Measurements from ENCODE around the gene CYFIP1. TPM values are rescaled to one million over a fixed set of nuclear protein-coding genes. Genes with fewer than 3 reads are reported as not detected.

CYFIP1 gene
- total RNA-seq, 2 donors from 2014 or later, result 10.8 to 19.8 TPM

DNA sequence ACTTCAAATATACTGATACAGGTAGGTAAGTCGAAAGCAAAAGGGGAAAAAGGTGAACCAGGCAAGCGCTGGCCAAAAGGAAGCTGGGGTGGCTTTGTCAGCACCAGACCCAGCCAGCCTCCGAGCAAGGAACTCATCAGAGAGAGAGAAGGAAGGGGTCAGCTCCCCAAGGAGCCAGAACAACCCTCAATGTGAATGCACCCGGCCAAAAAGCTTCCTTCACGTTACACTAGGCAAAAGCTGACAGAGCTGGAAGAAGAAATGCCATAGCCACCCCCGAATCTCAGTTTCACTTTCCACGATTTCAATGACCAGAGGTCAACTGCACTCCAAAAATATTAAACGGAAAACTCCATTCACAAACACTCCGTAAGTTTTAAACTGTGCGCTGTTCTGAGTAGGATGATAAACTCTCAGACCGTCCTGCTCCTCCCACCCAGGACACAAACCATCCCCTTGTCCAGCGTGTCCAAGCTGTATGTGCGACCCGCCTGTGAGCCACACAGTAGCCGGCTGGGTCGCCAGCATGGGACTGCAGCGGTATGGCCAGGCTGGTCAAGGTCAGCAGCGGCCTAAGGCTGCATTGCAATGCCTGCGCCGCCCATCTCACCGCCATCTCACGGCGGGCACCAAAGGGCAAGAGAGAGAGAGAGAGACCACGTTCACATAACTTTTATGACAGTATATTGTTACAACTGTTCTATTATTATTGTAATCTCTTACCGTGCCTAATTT is 29.7 kb downstream of the CYFIP1 start:
- Mint-ChIP-seq H3K4me1 (ENCODE audit: low read depth in 2 of 2) (peaks cover 9 to 11% of the 10 kb centered on the region in 2 donors), H3K9me3 (no peaks in the 10 kb centered on the region), H3K36me3 (no peaks in the 10 kb centered on the region), H3K27ac (no peak overlapping the region), H3K4me3 (no peak overlapping the region), H3K27me3 (no peaks in the 10 kb centered on the region)
- ATAC-seq, result no peak
- DNase-seq (ENCODE audit: low spot score), result no peak

- peak overlapping the region; percentile 75 for H3K4me3 Mint-ChIP-seq
Observed at GRCh38 chr15:22949074-22949547, 31.1 kb downstream of the CYFIP1 start.

DNA sequence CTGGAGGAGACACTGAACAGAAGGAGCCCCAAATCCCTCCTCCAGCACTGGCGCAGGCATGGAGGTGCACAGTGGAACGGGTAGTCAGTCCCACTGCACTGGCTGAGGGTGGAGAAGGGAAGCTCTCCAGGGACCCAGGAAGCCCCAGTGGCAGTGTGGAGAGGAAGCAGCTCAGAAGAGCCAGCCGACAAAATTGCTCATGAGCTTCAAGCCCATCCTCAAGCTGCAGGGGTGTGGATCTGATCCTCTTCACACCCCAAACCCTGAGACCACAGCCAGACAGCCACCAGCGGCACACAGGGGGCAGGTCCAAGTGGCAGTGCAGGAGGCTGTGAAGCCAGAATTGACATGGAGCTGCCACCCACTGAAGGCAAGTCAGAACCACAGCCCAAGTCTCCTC is 32.1 kb downstream of the CYFIP1 start:
- Mint-ChIP-seq H3K4me3 (no peak overlapping the region), H3K9me3 (no peaks in the 10 kb centered on the region), H3K4me1 (ENCODE audit: low read depth in 2 of 2) (peaks cover 9 to 11% of the 10 kb centered on the region in 2 donors), H3K36me3 (no peaks in the 10 kb centered on the region), H3K27ac (no peak overlapping the region), H3K27me3 (no peaks in the 10 kb centered on the region)
- ATAC-seq, result no peak
- DNase-seq (ENCODE audit: low spot score), result peak; percentile 34

More at GRCh38 chr15:22949074-22949547, 31.1 kb downstream of the CYFIP1 start:
- peak; percentile 71 to 82 for ATAC-seq
- Mint-ChIP-seq H3K36me3 (no peaks in the 10 kb centered on the region), H3K27me3 (no peaks in the 10 kb centered on the region), H3K4me1 (ENCODE audit: low read depth in 2 of 2) (peaks cover 9 to 11% of the 10 kb centered on the region in 2 donors), H3K9me3 (no peaks in the 10 kb centered on the region), H3K27ac (peak overlapping the region in 1 of 2 donors; percentile 11)
- DNase-seq (ENCODE audit: low spot score), result peak; percentile 71

DNA sequence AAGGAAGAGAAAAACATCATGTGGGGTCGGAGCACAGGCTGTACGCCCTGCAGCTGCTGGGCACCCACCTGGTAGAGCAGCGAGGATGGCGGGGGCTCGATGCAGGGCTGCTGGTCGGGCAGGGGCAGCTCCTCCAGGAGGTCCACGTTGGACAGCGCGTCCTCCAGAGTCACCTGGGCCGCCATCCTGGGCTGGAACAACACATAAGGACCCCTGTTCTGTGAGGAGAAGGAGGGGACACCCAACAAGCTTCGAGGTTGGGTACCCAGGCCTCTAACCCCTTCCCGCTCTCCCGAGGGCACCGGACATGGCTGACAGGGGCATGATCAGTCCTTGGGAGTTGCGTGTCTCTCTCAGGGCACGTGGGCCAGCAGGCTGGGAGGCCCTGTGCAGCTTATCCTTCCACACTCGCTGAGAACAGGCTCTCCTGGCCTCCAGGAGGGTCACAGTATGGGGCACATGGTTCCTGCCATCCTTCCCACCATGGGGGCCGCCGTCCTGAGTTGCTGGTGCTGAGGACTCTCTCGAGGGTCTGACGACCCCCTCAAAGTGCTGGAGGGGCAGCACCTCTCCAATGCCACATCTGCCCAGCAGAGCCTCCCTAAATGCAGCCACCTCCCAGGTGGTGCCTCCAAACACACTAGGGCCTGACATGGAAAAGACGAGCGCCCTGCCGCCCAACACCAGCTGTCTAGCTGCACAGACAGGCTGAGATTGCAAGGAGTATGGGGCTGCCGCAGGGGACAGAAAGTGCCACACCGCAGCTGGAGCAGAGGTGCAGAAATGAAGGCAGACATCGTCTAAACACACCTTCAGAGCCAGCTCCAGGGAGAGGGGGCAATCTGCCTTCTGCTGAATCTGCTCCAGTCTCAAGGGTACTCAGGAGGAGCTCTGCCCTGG is 32.8 kb downstream of the CYFIP1 start:
- no peak overlapping the region for H3K4me3 Mint-ChIP-seq
- no peaks in the 10 kb centered on the region for H3K27me3 Mint-ChIP-seq
- H3K36me3 Mint-ChIP-seq, result no peaks in the 10 kb centered on the region
- H3K27ac Mint-ChIP-seq, result no peak overlapping the region
- no peak for ATAC-seq
- H3K9me3 Mint-ChIP-seq, result no peaks in the 10 kb centered on the region
- H3K4me1 Mint-ChIP-seq (ENCODE audit: low read depth in 2 of 2), result peaks cover 9 to 11% of the 10 kb centered on the region in 2 donors
- DNase-seq (ENCODE audit: low spot score), result peak; percentile 54

DNA sequence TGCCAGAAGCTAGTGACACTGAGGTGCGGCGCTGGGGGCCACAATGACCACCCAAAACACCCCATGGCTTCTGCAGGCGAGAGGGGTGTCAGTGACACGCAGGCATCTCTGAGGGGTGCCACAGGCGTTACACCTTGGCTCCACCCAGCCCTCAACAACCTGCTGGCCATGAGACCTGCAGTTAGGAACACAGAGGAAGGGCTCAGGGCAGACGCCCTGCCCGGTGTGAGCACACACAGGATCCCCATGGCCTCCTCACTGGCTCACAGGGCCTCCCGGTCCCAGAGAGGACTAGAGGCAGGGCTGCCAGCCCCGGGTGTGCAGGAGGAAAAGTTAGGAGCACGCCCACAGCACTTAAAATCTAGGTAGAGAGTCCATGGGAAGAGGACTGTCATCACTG is 35.1 kb downstream of the CYFIP1 start:
- Mint-ChIP-seq H3K27ac (no peak overlapping the region), H3K36me3 (no peaks in the 10 kb centered on the region), H3K27me3 (no peaks in the 10 kb centered on the region), H3K4me3 (no peak overlapping the region), H3K4me1 (ENCODE audit: low read depth in 2 of 2) (peaks cover 9 to 11% of the 10 kb centered on the region in 2 donors), H3K9me3 (no peaks in the 10 kb centered on the region)
- DNase-seq (ENCODE audit: low spot score), result peak; percentile 26
- ATAC-seq, result peak in 1 of 2 donors; percentile 14

GRCh38 chr15:22944651-22945050 is 35.5 kb downstream of the CYFIP1 start:
- Mint-ChIP-seq H3K27me3 (no peaks in the 10 kb centered on the region), H3K4me1 (ENCODE audit: low read depth in 2 of 2) (peaks cover 9 to 11% of the 10 kb centered on the region in 2 donors), H3K4me3 (no peak overlapping the region), H3K27ac (no peak overlapping the region), H3K36me3 (no peaks in the 10 kb centered on the region), H3K9me3 (no peaks in the 10 kb centered on the region)
- ATAC-seq (no peak), DNase-seq (ENCODE audit: low spot score) (peak; percentile 42)

DNA sequence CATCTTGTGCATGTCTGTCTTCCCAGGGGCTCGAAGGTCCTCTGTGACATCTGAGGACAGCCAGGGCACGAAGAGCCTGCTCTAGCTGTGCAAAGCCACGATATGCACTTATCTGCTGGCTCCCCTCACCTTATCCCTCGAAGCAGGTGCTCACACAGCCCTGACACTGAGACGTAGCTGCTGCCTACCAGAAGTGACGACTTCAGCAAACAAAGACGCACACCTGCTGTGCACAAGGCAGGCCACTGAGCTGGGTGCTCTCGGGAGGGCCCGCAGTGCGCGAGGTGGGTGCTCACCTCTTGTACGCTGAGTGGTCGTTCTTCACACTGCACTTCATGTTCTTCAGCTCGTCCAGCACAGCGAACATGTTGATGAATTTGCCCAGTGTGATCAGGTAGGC is 37.3 kb downstream of the CYFIP1 start:
- H3K36me3 Mint-ChIP-seq, result no peaks in the 10 kb centered on the region
- H3K9me3 Mint-ChIP-seq, result no peaks in the 10 kb centered on the region
- no peaks in the 10 kb centered on the region for H3K27me3 Mint-ChIP-seq
- ATAC-seq, result no peak
- no peaks in the 10 kb centered on the region for H3K4me1 Mint-ChIP-seq (ENCODE audit: low read depth in 2 of 2)
- no peak for DNase-seq (ENCODE audit: low spot score)
- H3K27ac Mint-ChIP-seq, result no peak overlapping the region
- H3K4me3 Mint-ChIP-seq, result no peak overlapping the region

DNA sequence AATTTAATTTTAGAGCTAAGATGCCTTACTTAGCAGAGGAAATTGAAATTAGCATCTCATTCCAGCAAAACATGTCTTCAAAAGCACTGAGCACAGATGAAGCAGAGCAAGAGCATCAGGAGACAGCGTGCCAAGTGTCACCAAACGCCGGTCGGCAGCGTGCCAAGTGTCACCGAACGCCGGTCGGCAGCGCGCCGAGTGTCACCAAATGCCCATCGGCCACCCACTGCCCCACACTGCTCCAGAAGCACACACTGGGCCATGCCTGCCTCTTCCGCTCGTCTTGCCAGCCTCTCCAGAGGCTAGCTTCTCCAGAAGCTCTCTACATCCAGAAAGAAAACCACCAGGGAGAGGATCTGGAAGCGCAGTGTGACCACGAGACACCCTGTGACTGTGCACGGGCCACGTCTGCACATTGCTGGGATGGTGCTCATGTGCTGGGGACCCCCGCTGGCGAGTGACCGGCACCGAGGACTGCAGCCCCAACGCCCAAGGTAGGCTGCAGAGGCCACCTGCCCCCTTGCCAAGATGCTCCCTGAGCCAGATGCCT is 37.8 kb downstream of the CYFIP1 start:
- Mint-ChIP-seq H3K36me3 (no peaks in the 10 kb centered on the region), H3K4me3 (no peak overlapping the region)

DNA sequence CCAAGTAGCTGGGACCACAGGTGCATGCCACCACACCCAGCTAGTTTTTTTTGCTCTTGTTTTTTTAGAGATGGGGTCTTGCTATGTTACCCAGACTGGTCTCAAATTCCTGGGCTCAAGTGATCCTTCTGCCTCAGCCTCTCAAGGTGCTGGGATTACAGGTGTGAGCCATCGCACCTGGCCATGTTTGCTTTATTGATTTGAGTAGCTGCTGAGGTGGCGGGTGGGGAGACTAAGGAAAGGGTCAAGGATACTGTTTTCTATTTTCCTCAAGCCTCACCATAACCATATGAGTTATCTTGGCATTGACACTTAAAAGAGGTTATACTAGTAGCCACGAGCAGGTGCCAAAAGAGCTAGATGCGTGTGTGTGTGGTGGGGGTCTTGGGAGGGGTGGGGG is 39.0 kb downstream of the CYFIP1 start:
- Mint-ChIP-seq H3K4me1 (ENCODE audit: low read depth in 2 of 2) (no peaks in the 10 kb centered on the region), H3K36me3 (no peaks in the 10 kb centered on the region), H3K27ac (no peak overlapping the region), H3K4me3 (no peak overlapping the region), H3K27me3 (no peaks in the 10 kb centered on the region), H3K9me3 (no peaks in the 10 kb centered on the region)
- DNase-seq (ENCODE audit: low spot score) (peak; percentile 34), ATAC-seq (no peak)

More for the DNA sequence above, 37.8 kb downstream of the CYFIP1 start:
- no peak overlapping the region for H3K27ac Mint-ChIP-seq
- ATAC-seq, result no peak
- no peaks in the 10 kb centered on the region for H3K27me3 Mint-ChIP-seq
- H3K9me3 Mint-ChIP-seq, result no peaks in the 10 kb centered on the region
- no peaks in the 10 kb centered on the region for H3K4me1 Mint-ChIP-seq (ENCODE audit: low read depth in 2 of 2)
- peak; percentile 49 for DNase-seq (ENCODE audit: low spot score)

GRCh38 chr15:22939652-22940061 is 40.5 kb downstream of the CYFIP1 start:
- H3K4me3 Mint-ChIP-seq, result no peak overlapping the region
- H3K4me1 Mint-ChIP-seq (ENCODE audit: low read depth in 2 of 2), result no peaks in the 10 kb centered on the region
- ATAC-seq (peak in 1 of 2 donors; percentile 40), DNase-seq (ENCODE audit: low spot score) (peak; percentile 47)
- no peaks in the 10 kb centered on the region for H3K9me3 Mint-ChIP-seq
- H3K27me3 Mint-ChIP-seq, result no peaks in the 10 kb centered on the region
- no peaks in the 10 kb centered on the region for H3K36me3 Mint-ChIP-seq
- H3K27ac Mint-ChIP-seq, result no peak overlapping the region

DNA sequence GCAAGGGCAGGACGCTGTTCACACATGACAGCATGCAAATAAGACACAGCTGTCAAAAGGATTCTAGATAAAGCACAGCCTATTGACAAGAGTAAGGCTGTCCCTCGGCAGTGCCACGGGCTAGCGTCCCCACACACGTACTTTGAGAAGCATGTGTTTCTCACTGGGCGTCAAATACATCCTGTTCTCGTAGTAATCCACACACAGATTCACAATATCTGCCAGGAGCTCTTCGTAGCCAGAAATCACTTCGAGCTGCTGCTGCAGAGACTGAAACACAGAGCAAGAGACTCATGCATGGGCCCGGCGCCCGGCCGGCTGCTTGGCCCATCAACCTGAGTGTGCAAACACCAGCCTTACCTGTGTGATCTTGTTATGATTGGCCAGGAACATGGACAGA is 41.1 kb downstream of the CYFIP1 start:
- Mint-ChIP-seq H3K4me1 (ENCODE audit: low read depth in 2 of 2) (no peaks in the 10 kb centered on the region), H3K27ac (no peak overlapping the region), H3K36me3 (no peaks in the 10 kb centered on the region), H3K27me3 (no peaks in the 10 kb centered on the region), H3K4me3 (no peak overlapping the region), H3K9me3 (no peaks in the 10 kb centered on the region)
- ATAC-seq, result no peak
- DNase-seq (ENCODE audit: low spot score), result no peak

GRCh38 chr15:22936577-22937472 is 43.3 kb downstream of the CYFIP1 start:
- no peaks in the 10 kb centered on the region for H3K27me3 Mint-ChIP-seq
- H3K9me3 Mint-ChIP-seq, result no peaks in the 10 kb centered on the region
- no peak overlapping the region for H3K4me3 Mint-ChIP-seq
- H3K36me3 Mint-ChIP-seq, result no peaks in the 10 kb centered on the region
- ATAC-seq (no peak), DNase-seq (ENCODE audit: low spot score) (peak; percentile 44)
- H3K27ac Mint-ChIP-seq, result no peak overlapping the region
- no peaks in the 10 kb centered on the region for H3K4me1 Mint-ChIP-seq (ENCODE audit: low read depth in 2 of 2)

- H3K27me3 Mint-ChIP-seq, result no peaks in the 10 kb centered on the region
- DNase-seq (ENCODE audit: low spot score) (no peak), ATAC-seq (no peak)
- no peaks in the 10 kb centered on the region for H3K36me3 Mint-ChIP-seq
- no peaks in the 10 kb centered on the region for H3K9me3 Mint-ChIP-seq
- no peak overlapping the region for H3K4me3 Mint-ChIP-seq
- no peaks in the 10 kb centered on the region for H3K4me1 Mint-ChIP-seq (ENCODE audit: low read depth in 2 of 2)
- H3K27ac Mint-ChIP-seq, result no peak overlapping the region
Observed at GRCh38 chr15:22933641-22934061, 46.5 kb downstream of the CYFIP1 start.
